ENCODE results near the gene THOC6.

DNA sequence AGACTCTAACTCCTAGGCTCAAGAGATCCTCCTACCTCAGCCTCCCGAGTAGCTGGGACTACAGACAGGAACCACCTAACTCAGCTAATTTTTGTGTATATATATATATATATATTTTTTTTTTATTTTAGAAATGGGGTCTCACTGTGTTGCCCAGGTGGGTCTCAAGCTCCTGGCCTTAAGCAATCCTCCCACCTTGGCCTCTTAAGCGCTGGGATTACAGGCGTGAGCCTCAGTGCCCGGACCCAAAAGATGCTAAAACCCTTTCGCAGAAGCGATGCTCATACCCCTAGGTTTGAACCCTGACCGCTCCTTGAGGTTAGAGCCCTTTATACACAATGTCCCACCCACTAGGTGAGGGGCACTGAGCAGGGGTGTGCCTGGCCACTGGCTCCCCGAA lies 13.3 kb upstream of the THOC6 start:
- TF ChIP-seq POLR2AphosphoS5 (IDR thresholded peaks at IDR 0.05; ENCODE audit: insufficient read depth, low read depth, low read length) (no peak), POLR2A (IDR thresholded peaks at IDR 0.05; ENCODE audit: low read depth, low read length) (no peak), JUN (IDR thresholded peaks at IDR 0.05; ENCODE audit: borderline replicate concordance, insufficient read depth, insufficient read length, low read depth) (no peak), EZH2 (IDR thresholded peaks at IDR 0.05; ENCODE audit: borderline replicate concordance, low read depth, low read length, severe bottlenecking) (no peak)
- TF ChIP-seq, protein P1, sequence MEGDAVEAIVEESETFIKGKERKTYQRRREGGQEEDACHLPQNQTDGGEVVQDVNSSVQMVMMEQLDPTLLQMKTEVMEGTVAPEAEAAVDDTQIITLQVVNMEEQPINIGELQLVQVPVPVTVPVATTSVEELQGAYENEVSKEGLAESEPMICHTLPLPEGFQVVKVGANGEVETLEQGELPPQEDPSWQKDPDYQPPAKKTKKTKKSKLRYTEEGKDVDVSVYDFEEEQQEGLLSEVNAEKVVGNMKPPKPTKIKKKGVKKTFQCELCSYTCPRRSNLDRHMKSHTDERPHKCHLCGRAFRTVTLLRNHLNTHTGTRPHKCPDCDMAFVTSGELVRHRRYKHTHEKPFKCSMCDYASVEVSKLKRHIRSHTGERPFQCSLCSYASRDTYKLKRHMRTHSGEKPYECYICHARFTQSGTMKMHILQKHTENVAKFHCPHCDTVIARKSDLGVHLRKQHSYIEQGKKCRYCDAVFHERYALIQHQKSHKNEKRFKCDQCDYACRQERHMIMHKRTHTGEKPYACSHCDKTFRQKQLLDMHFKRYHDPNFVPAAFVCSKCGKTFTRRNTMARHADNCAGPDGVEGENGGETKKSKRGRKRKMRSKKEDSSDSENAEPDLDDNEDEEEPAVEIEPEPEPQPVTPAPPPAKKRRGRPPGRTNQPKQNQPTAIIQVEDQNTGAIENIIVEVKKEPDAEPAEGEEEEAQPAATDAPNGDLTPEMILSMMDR (IDR thresholded peaks at IDR 0.05; ENCODE audit: extremely low read depth in 1 of 2, insufficient read depth in 1 of 2, low read depth in 1 of 2, low read length in 2 of 2) = no peak

Data from endothelial cell of umbilical vein (primary cell).